D721Med (cell line): ENCODE measurements around the gene HYAL2.

Source experiments
- DNase-seq: peaks from one replicate; pipeline ENCODE4 v3.0.0; 2011; ENCODE audit warnings: low spot score; ENCODE audit not compliant: insufficient read length
- FAIRE-seq: peaks from 2 replicates; lab custom pipeline; 2011; peaks lifted over from hg19 to GRCh38; lab: Jason Lieb, UNC
- TF ChIP-seq, protein P1 (sequence below): IDR thresholded peaks from 2 replicates; pipeline ENCODE4 v1.5.1; 2012; ENCODE audit warnings: mild to moderate bottlenecking, control low read depth; ENCODE audit not compliant: insufficient read depth; ENCODE audit errors: missing control alignments

HYAL2 gene

DNA sequence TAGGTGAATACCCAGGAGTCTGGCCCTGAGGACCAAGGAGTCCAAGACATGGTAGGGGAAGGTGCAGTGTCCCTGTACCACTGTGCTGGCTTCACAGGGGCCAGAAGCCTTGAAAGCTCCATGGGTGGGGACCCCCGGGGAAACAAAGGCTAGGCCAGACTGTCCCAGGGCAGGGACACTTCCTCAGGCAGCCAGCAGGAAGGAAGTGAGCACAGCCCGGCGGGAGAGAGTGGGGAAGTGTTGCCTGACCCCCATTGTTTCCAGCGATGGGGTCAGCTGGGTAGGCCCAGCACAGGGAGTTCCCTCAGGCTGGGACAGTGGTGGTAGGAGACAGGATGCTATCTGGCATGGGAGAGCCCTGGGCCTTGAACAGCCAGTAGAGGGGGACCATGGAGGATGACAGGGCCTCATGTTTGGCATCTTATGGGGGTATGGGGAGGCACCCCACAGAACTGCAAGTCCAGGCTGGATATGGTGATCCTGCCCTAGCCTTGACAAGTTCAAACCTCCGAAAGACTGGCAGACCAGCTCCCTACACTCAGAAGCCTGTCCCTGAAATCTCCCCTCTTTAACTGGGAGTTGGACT is 1.2 kb upstream of the HYAL2 start:
- FAIRE-seq (no peak), DNase-seq (no peak)
- TF ChIP-seq, protein P1, sequence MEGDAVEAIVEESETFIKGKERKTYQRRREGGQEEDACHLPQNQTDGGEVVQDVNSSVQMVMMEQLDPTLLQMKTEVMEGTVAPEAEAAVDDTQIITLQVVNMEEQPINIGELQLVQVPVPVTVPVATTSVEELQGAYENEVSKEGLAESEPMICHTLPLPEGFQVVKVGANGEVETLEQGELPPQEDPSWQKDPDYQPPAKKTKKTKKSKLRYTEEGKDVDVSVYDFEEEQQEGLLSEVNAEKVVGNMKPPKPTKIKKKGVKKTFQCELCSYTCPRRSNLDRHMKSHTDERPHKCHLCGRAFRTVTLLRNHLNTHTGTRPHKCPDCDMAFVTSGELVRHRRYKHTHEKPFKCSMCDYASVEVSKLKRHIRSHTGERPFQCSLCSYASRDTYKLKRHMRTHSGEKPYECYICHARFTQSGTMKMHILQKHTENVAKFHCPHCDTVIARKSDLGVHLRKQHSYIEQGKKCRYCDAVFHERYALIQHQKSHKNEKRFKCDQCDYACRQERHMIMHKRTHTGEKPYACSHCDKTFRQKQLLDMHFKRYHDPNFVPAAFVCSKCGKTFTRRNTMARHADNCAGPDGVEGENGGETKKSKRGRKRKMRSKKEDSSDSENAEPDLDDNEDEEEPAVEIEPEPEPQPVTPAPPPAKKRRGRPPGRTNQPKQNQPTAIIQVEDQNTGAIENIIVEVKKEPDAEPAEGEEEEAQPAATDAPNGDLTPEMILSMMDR, result no peak

DNA sequence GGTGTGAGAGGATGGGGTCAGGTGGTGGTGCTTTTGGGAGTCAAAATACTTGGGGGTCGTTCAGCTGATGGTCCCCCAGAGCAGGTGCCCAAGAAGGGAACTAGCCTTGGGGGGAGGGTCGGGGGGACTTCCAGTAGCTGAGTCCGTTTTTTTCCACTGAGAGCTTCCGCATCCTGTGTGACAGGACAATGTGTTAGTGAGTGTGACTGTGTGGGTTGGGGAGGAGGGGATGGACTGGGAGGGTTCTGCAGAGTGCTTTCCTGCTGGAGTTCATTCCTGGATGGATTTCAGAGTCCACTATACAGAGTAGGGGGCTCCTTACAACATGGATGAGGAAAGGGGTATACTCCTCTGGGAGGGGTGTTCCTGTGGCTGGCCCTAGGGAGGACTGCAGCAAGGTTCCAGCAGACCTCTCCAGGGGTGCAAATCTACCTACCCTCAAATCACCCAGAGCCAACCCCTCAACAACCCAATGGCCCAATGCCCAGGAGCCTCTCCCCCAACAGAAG is 601 bp upstream of the HYAL2 start:
- no peak for FAIRE-seq
- no peak for DNase-seq
- TF ChIP-seq, protein P1, result no peak

DNA sequence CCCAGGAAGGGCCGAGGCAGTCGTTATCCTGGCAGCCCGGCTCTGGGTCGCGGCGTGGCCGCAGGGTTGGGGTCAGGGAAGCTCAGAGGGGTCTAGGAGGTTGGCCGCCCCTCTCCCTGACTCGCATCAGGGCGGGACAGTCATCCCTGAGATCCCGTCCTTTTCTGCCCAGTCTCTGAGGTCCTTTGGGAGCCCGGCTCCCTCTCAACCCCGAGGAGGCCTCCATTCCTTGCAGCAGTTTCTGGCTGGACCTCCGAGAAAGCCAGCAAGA is 495 bp downstream of the HYAL2 start:
- no peak for DNase-seq
- no peak for FAIRE-seq
- TF ChIP-seq, protein P1, result no peak

DNA sequence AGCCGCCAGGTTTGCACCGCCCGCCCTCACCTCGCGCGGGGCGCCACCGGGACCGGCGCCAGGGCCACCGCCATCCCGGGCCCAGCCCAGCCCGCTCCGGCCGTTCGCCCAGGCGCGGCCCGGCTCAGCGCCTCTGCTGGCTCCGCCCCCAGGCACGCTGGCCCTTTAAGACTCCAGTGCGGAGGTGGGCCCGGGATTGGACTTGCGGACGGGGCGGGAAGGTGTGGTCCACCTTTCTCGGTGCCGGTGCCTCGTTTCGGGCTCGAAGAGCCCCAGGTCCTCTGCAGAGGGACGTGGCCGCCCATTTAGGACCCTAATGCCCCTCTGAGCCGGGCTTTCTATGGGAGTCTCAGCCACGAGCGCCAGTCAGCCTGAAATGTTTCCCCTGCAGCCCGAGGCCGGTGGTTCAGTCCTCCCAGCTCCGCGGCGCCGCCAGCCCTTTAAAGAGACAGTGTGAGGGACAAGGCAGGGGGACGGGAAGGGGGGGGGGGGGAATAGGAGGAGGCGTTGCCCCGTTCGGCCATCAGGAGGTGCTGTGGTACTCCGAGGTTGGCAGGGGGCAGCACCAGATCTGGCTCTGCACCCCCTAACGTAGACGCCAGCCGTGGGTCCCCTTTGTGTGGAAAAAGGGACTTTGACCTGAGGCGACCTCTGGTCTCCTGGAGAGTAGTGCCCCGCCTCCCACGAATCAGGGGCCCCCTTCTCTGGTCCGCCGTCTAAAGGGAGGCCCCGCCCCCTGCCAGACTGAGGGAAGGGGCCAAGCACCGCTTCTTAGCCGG is 1.0 kb downstream of the HYAL2 start:
- FAIRE-seq (no peak), DNase-seq (peak; percentile 92)
- TF ChIP-seq, protein P1, result peak; percentile 49

DNA sequence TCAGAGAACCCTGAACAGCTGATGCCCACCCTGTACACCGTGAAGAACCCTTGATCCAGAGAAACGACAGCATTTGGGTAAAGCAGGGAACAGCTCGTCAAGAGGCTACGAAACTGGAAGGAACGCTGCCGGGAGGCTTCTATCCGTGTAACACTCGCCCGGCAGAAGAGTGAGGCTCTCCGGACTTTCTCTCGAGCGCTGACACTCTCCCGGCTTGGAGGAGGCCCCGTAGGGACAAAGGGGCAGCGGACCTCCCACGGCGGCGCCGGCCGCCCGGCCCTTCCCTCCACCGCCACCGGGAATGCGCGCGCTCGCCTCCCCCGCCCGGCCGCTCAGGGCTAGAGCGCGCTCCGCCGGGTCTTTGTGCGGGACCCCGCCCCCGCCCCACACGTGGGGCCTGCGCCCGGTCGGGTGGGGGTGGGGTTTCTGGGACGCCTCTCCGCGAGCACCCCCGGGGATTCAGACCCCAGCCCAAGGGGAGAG is 1.7 kb downstream of the HYAL2 start:
- DNase-seq, result peak; percentile 61
- TF ChIP-seq, protein P1, result no peak
- FAIRE-seq, result no peak

DNA sequence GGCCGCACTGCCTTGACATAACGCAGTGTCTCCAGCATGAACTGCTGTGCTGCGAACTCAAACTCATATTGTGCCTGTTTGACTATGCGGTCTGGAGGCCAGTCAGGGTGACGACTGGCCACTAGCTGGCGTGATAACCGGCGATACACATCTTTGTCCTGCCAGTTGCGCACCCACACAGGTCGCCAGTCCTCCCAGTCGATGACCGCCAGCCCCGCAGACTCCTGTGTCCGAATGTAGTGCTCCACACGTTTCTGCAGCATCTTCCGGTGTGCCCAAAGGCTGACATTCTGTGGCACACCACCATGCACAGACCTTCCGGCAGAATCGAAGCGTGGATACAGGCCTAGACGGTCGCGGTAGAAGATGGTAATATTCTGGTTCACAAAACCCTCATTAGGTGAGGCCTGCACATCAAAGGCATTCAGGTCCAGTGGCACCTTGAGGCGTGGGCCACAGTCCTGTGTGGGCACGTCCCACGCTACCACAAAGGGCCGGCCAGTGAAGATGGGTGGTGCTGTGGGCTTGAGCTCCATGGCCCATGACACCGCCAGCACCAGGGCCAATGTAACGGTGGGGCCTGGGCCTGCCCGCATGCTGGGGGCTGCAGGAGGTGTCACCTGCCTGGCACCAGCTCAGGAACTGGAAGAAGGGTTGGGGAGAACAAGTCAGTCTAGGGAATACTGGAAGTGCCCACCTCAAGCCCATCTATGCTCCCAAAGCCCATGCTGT is 2.5 kb downstream of the HYAL2 start:
- DNase-seq (no peak), FAIRE-seq (no peak)
- TF ChIP-seq, protein P1, result no peak
